KOPT-K1 (cell line): ENCODE results near the gene CLEC4G.
"Not testable (repeated sequence)": the region's sequence is repeated elsewhere in the genome, so short reads cannot be mapped to it uniquely, and the experiment has no call there.

Experiments
- H3K27ac ChIP-seq: fragments of 200-600 bp; sonication (generic); 2 replicates; pipeline ENCODE4 v1.5.1; 2016; ENCODE audit warnings: antibody characterized with exemption, mild to moderate bottlenecking, low read depth, low read length; ENCODE audit not compliant: poor library complexity, severe bottlenecking
- H3K36me3 ChIP-seq: fragments of 200-600 bp; sonication (generic); 2 replicates; pipeline ENCODE4 v1.5.1; 2017; ENCODE audit warnings: antibody characterized with exemption, mild to moderate bottlenecking, low read length, moderate library complexity; ENCODE audit not compliant: insufficient read depth
- H3K9me3 ChIP-seq: fragments of 200-600 bp; sonication (generic); 2 replicates; pipeline ENCODE4 v1.5.1; 2017; ENCODE audit warnings: antibody characterized with exemption, low read length, mild to moderate bottlenecking; ENCODE audit not compliant: insufficient read depth, poor library complexity, severe bottlenecking

CLEC4G gene

GRCh38 chr19:7759156-7759555 is 27.2 kb upstream of the CLEC4G start:
- H3K27ac ChIP-seq = no peak overlapping the region
- peaks cover 47% of the 10 kb centered on the region for H3K9me3 ChIP-seq
- H3K36me3 ChIP-seq = no peaks in the 10 kb centered on the region

DNA sequence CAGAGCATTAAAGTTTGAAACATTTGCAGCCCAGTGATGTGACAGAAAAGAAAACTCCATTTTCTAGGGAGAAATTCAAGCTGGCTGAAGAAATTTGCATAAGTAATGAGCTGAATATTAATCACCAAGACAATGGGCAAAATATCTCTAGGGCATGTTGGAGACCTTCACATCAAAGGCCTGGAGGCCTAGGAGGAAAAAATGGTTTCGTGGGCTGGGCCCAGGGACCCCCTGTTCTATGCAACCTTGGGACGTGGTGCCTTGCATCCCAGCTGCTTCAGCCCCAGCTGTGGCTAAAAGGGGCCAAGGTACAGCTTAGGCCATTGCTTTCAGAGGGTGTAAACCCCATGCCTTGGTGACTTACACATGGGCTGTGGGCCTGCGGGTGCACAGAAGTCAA is 25.4 kb upstream of the CLEC4G start:
- Histone ChIP-seq H3K36me3 (no peaks in the 10 kb centered on the region), H3K27ac (no peak overlapping the region), H3K9me3 (peaks cover 47% of the 10 kb centered on the region)

DNA sequence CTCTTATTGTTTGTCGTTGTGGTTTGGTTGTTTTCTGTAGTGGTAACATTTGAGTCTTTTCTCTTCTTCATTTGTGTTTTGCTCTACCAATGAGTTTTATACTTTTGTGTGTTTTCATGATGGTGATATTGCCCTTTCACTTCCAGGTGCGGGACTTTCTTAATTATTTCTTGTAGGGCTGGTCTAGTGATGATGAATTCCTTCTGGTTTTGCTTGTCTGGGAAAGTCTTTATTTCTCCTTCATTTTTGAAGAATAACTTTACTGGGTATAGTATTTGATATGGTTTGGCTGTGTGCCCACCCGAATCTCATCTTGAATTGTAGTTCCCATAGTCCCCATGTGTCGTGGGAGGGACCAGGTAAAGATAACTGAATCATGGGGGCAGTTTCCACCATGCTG is 24.3 kb upstream of the CLEC4G start:
- no peak overlapping the region for H3K27ac ChIP-seq
- peaks cover 47% of the 10 kb centered on the region for H3K9me3 ChIP-seq
- no peaks in the 10 kb centered on the region for H3K36me3 ChIP-seq

DNA sequence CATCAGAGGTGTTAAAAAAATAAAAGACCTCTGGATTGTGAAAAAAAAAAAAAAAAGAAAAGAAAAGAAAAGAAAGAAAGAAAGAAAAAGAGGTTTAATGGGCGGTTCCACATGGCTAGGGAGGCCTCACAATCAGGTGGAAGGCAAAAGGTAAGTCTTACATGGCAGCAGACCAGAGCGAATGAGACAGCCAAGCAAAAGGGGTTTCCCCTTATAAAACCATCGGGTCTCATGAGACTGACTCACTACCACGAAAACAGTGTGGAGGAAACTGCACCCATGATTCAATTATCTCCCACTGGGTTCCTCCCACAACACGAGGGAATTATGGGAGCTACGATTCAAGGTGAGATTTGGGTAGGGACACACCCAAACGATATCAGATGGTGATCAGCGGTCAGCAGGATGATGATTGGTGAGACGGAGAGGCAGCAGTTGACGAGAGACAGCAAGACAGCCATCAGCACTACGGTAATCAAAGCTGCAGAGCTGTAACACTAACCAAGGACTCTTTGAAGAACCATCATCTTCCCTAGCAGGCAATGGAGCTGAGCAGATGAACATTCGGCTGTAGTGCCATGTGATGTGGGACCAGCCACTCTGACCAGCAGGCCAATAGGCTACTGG is 19.4 kb upstream of the CLEC4G start:
- Histone ChIP-seq H3K36me3 (no peaks in the 10 kb centered on the region), H3K9me3 (peaks cover 16% of the 10 kb centered on the region), H3K27ac (no peak overlapping the region)

GRCh38 chr19:7748756-7749155 is 16.8 kb upstream of the CLEC4G start:
- H3K9me3 ChIP-seq = peaks cover 7% of the 10 kb centered on the region
- H3K36me3 ChIP-seq = no peaks in the 10 kb centered on the region
- no peak overlapping the region for H3K27ac ChIP-seq

GRCh38 chr19:7748171-7748570 is 16.3 kb upstream of the CLEC4G start:
- no peaks in the 10 kb centered on the region for H3K36me3 ChIP-seq
- H3K27ac ChIP-seq = no peak overlapping the region
- peaks cover 7% of the 10 kb centered on the region for H3K9me3 ChIP-seq

DNA sequence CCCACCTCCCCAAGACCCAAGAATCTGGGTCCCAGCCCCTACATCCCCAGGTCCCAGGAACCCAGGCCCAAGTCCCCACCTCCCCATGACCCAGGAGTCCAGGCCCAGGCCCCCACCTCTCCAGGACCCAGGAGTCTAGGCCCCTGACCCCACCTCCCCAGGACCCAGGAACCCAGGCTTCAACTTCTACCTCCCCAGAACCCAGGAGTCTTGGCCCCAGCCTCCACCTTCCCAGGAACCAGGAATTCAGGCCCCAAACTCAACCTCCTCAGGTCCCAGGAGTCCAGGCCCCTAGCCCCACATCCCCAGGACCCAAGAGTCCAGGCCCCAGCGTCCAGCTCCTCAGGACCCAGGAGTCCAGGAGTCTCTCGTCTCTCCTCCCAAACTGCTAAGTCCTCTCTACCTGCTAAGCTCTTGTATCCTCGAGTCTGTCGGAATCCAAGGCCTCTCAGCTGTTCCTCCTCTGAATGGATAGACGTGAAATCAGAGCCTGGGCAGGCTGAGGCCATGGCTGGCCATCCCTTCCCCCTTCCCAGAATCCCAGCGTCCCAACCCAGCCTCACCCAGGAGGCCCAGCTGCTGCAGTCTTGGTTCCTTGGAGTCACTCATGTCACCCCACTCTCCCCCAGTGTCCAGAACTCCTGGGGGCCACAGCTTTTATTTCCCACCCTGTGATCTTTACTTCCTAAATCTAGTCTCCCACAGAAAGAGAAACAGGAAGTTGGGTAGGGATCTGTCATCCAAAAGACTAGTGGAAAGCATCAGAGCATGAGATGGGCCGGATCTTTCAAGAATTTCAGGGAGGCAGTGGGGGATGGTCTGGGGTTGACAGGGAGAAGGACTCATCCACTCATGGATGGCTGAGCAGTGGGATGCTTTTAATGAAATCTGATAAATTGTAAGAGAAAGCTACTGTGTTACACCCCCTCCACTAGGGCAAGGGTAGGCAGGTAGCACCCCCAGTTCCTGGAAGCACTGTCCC is 15.3 kb upstream of the CLEC4G start, which contains the start of gene CD209:
Gene CD209 (minus strand): TSS at position 632 of the 982 bp plus-strand sequence. CDS start 23 bp downstream, at position 609.
- Histone ChIP-seq H3K9me3 (peaks cover 7% of the 10 kb centered on the region), H3K36me3 (no peaks in the 10 kb centered on the region), H3K27ac (no peak within 1 kb of the TSS)

DNA sequence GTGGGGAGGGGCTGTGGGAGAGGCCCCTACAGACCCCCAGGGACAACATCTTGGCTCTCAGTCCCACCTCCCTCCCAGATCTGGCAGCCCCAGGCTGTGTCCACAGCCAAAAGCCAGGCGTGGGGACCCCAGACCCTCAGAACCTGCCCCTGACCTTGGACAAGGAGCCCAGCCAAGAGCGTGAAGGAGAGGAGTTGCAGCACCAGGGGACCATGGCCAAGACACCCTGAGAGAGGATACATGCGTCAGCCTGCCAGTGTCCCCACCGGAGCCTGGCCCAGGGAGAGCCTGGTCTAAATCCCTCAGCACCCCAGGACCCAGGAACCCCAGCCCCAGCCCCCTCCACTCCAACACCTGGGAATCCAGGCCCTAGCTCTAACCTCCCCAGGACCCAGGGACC is 14.4 kb upstream of the CLEC4G start:
- H3K9me3 ChIP-seq, H3K27ac ChIP-seq, H3K36me3 ChIP-seq: not testable (repeated sequence)

GRCh38 chr19:7744871-7745650 is 13.2 kb upstream of the CLEC4G start:
- Histone ChIP-seq H3K36me3 (no peaks in the 10 kb centered on the region), H3K9me3 (peaks cover 7% of the 10 kb centered on the region), H3K27ac (no peak overlapping the region)

- Histone ChIP-seq H3K9me3 (peaks cover 7% of the 10 kb centered on the region), H3K27ac (no peak overlapping the region), H3K36me3 (no peaks in the 10 kb centered on the region)
Observed at GRCh38 chr19:7744199-7744786, 12.4 kb upstream of the CLEC4G start.

DNA sequence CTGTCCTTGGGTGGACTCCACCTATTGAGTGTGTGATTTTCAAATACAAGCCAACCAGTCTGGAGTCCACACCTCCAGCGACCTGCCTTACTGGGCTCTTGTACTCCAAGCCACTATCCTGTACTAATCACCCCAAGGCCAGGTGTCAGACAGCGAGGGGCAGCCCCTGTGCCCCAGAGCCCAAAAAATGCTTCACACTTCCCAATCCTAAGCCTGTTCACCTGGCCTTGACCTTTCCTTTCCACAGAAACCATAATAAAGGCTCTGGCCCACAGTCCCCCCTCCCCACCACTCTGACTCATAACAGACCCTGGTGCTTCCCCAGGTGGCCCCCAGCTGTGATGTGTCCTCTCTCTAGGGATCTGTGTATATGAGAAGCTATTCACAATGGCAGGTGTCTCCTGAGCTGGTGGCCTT is 11.5 kb upstream of the CLEC4G start:
- no peaks in the 10 kb centered on the region for H3K36me3 ChIP-seq
- no peak overlapping the region for H3K27ac ChIP-seq

DNA sequence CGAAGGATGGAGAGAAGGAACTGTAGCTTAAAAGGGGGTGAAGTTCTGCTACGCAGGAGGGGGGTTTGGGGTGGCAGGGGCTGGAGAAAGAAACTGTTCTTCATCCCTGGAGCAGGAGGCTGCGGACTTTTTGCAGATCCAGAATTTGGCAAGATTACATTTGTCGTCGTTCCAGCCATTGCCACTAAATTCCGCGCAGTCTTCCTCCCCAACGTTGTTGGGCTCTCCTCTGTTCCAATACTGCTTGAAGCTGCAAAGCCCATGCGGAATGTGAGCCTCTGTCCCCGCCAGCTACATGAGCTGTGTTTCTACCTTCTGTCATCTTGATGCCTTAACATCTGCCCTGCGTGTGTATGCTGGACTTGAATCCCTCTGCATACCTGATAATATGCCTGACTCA is 11.1 kb upstream of the CLEC4G start:
- Histone ChIP-seq H3K36me3 (no peaks in the 10 kb centered on the region), H3K27ac (no peak overlapping the region), H3K9me3 (peaks cover 3% of the 10 kb centered on the region)

More for the DNA sequence above, 11.5 kb upstream of the CLEC4G start:
- peaks cover 7% of the 10 kb centered on the region for H3K9me3 ChIP-seq

DNA sequence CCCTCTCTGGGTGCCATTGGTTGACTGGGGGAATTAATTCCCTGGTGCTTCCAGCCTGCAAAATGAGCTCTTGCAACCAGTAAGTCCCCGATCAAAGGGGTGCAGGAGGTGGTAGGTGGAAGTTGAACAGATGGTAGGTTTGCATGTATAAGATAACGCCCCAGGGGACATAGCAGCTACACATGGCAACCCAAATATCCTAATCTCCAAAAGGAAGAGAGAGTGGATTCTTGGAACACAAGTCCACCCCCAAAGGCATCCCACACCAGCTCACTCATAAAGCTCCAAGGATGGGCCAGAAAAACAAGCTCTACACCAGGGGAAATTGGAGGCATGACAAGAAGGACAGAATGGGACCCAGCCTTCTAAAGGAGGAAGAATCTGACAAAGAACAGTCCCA is 10.7 kb upstream of the CLEC4G start:
- H3K36me3 ChIP-seq = no peaks in the 10 kb centered on the region
- H3K27ac ChIP-seq = no peak overlapping the region
- H3K9me3 ChIP-seq = no peaks in the 10 kb centered on the region

DNA sequence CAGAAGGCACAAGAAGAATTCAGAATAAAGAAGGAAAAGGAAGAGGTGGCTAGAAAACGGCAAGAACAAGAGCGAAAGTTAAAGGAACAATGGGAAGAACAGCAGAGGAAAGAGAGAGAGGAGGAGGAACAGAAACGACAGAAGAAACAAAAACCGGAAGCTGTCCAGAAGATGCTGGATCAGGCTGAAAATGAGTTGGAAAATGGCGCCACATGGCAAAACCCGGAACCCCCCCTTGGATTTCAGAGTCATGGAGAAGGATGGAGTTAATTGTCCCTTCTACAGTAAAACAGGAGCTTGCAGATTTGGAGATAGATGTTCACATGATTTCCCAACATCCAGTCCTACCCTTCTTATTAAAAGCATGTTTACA is 8.8 kb upstream of the CLEC4G start:
- H3K27ac ChIP-seq = no peak overlapping the region
- no peaks in the 10 kb centered on the region for H3K9me3 ChIP-seq
- no peaks in the 10 kb centered on the region for H3K36me3 ChIP-seq
